Skeletal muscle satellite cell (primary cell): ENCODE measurements around the gene KIF16B.

Source experiments
- H3K27me3 ChIP-seq: 2 replicates; pipeline ENCODE4 v1.7.0; 2013; ENCODE audit warnings: low read length; ENCODE audit not compliant: control insufficient read depth, insufficient read depth
- H3K36me3 ChIP-seq: 2 replicates; pipeline ENCODE4 v1.7.0; 2013; ENCODE audit warnings: mild to moderate bottlenecking, control low read depth, low read length; ENCODE audit not compliant: insufficient read depth
- H3K4me1 ChIP-seq: 2 replicates; pipeline ENCODE4 v1.7.0; 2013; ENCODE audit warnings: low read length; ENCODE audit not compliant: control insufficient read depth, insufficient read depth
- H3K4me2 ChIP-seq: 2 replicates; pipeline ENCODE4 v1.7.0; 2013; ENCODE audit warnings: mild to moderate bottlenecking, low read length
- H3K4me3 ChIP-seq: 2 replicates; pipeline ENCODE4 v1.7.0; 2013; ENCODE audit warnings: low read length
- H3K9ac ChIP-seq: 2 replicates; pipeline ENCODE4 v1.7.0; 2013; ENCODE audit warnings: mild to moderate bottlenecking, low read depth, low read length, moderate library complexity
- H3K9me3 ChIP-seq: replicated peaks from 2 replicates; pipeline ENCODE4 v1.7.0; 2013; ENCODE audit warnings: mild to moderate bottlenecking, control low read depth, low read length

KIF16B gene

GRCh38 chr20:16295534-16295933 lies 277.7 kb downstream of the KIF16B start:
- H3K9me3 ChIP-seq, result no peaks in the 10 kb centered on the region
- no peaks in the 10 kb centered on the region for H3K27me3 ChIP-seq
- H3K4me2 ChIP-seq, result no peak overlapping the region

DNA sequence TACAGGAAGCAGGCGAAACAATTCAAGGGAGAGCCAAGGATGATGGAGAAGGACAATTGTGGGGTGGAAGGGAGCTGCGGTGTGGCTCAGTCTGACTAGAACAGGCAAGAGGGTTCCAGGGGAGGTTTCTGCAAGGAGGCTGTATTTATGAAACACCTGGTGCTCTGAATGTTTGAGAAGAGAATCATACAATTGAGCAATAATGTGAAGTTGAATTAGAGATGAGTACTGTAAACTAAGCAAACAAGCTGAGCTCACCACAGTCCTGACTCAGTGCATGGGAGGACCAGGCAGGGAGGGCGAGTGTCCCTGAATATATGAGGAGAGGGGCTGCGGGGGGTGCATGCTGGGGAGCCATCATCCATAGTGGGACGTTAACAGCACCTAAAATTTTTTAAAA lies 279.7 kb downstream of the KIF16B start:
- H3K9me3 ChIP-seq, result no peaks in the 10 kb centered on the region
- no peaks in the 10 kb centered on the region for H3K36me3 ChIP-seq
- no peaks in the 10 kb centered on the region for H3K27me3 ChIP-seq
- no peak overlapping the region for H3K4me3 ChIP-seq
- no peak overlapping the region for H3K9ac ChIP-seq
- no peak overlapping the region for H3K4me2 ChIP-seq
- H3K4me1 ChIP-seq, result peaks cover 4% of the 10 kb centered on the region

More at GRCh38 chr20:16295534-16295933, 277.7 kb downstream of the KIF16B start:
- H3K4me1 ChIP-seq, result peaks cover 4% of the 10 kb centered on the region
- H3K9ac ChIP-seq, result no peak overlapping the region
- no peaks in the 10 kb centered on the region for H3K36me3 ChIP-seq
- H3K4me3 ChIP-seq, result no peak overlapping the region

DNA sequence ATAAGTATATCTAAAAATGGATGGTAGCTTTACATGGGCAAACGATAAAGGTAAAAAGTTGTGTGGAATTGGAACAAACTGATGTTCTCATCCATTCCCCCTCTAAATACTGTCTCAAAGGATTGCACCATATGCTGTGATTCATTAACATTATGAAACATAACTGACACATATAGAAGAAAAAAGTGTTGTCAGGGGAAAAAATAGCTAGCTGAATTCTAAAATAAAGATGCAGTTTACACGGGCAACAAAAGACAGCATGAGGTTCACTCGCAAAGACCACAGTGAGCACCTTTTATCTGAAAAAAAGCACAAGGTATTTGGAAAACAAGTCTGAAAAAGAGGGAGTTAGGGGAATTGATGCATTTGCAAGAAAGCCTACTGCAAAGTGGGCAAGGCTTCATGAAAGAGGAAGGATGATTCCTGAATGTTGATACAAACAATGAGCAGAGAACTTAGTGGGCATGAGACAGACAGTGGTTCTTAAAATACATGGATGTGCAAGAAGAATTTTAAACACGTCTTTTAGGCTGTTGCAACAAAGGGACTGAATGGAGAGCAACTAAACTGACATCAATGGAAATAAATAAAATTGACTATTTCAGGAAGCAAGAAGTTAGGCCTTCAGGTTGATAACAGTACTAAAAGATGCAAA lies 280.9 kb downstream of the KIF16B start:
- Histone ChIP-seq H3K4me2 (no peak overlapping the region), H3K4me3 (no peak overlapping the region), H3K9ac (no peak overlapping the region), H3K36me3 (no peaks in the 10 kb centered on the region), H3K4me1 (peaks cover 4% of the 10 kb centered on the region), H3K9me3 (no peaks in the 10 kb centered on the region), H3K27me3 (no peaks in the 10 kb centered on the region)

DNA sequence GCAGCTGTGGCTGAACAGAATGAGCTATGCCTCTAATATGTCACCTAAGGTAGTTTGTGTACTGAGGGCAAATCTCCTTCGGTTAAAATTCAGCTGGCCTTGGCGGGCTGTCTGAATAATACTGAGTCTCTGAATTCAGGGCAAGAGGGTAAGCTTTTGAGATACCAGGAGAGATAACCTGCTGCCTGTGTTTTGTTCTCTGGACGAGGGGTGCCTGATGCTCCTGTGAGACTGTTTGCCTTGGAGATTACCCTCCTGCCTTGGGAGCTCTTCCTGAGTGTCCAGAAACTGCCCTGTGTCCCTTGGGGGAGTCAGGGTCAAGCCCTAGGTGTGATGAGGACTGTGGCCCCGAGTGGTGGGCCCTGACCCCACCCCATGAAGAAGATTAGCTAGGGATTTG lies 282.9 kb downstream of the KIF16B start:
- Histone ChIP-seq H3K36me3 (no peaks in the 10 kb centered on the region), H3K4me1 (peaks cover 4% of the 10 kb centered on the region), H3K9ac (no peak overlapping the region), H3K9me3 (no peaks in the 10 kb centered on the region), H3K4me3 (no peak overlapping the region), H3K4me2 (no peak overlapping the region), H3K27me3 (no peaks in the 10 kb centered on the region)

GRCh38 chr20:16287776-16288175 lies 285.5 kb downstream of the KIF16B start:
- Histone ChIP-seq H3K9me3 (no peaks in the 10 kb centered on the region), H3K36me3 (no peaks in the 10 kb centered on the region), H3K4me3 (no peak overlapping the region), H3K27me3 (no peaks in the 10 kb centered on the region), H3K4me2 (no peak overlapping the region), H3K9ac (no peak overlapping the region), H3K4me1 (peaks cover 9% of the 10 kb centered on the region)

- Histone ChIP-seq H3K9ac (no peak overlapping the region), H3K4me2 (no peak overlapping the region), H3K27me3 (no peaks in the 10 kb centered on the region), H3K9me3 (no peaks in the 10 kb centered on the region), H3K4me1 (peaks cover 9% of the 10 kb centered on the region), H3K36me3 (no peaks in the 10 kb centered on the region), H3K4me3 (no peak overlapping the region)
Measured at GRCh38 chr20:16286601-16287000, 286.6 kb downstream of the KIF16B start.

GRCh38 chr20:16284385-16285100 lies 288.7 kb downstream of the KIF16B start:
- Histone ChIP-seq H3K4me1 (peaks cover 14% of the 10 kb centered on the region), H3K4me3 (peak overlapping the region; percentile 17), H3K36me3 (no peaks in the 10 kb centered on the region), H3K9me3 (no peaks in the 10 kb centered on the region), H3K4me2 (peak overlapping the region; percentile 14), H3K9ac (no peak overlapping the region), H3K27me3 (no peaks in the 10 kb centered on the region)

DNA sequence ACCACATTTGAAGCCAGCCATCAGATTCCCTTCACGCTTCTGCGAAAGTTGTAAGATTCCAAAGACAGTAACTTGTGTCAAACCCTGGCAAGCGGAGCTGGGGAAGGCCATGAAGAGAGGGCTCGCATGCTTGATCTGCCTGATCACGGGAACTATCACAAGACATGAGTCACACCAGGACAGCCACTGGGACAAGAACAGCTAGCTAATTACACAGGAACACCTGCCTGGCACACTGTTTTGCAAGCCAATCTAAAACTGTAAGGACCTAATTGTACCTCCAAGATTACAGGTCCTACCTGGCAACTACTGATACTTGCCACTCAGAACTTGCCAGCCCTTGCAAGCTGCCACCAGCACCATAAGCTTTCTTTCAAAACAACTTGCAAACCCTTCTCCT lies 289.3 kb downstream of the KIF16B start:
- Histone ChIP-seq H3K36me3 (no peaks in the 10 kb centered on the region), H3K4me1 (peaks cover 14% of the 10 kb centered on the region), H3K4me3 (peak overlapping the region; percentile 17), H3K9me3 (no peaks in the 10 kb centered on the region), H3K9ac (no peak overlapping the region), H3K27me3 (no peaks in the 10 kb centered on the region), H3K4me2 (peak overlapping the region; percentile 14)

- Histone ChIP-seq H3K4me1 (peaks cover 14% of the 10 kb centered on the region), H3K4me2 (no peak overlapping the region), H3K4me3 (no peak overlapping the region), H3K36me3 (no peaks in the 10 kb centered on the region), H3K27me3 (no peaks in the 10 kb centered on the region), H3K9ac (no peak overlapping the region), H3K9me3 (no peaks in the 10 kb centered on the region)
Measured at GRCh38 chr20:16283307-16283706, 289.9 kb downstream of the KIF16B start.

DNA sequence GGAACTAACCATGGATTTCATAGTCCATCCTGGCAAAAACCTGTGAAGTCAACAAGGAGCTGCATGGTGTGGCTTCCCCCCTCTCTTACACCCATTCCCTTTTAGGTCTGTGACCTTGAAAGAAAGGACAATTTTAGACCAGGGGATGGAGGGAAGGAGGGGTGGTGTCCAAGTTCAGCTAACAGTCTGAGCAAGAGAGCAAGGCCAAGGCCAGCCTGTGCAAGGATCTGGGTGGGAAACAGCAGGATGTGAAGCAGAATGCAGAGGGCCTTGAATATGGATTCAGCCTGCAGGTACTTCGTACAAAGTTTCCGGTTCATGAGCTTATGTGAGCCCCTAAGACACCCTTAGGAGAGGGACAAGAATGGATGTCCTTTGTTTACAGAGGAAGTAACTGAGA lies 293.0 kb downstream of the KIF16B start:
- Histone ChIP-seq H3K9me3 (no peaks in the 10 kb centered on the region), H3K4me1 (peaks cover 14% of the 10 kb centered on the region), H3K9ac (no peak overlapping the region), H3K4me3 (no peak overlapping the region), H3K27me3 (no peaks in the 10 kb centered on the region), H3K4me2 (no peak overlapping the region), H3K36me3 (no peaks in the 10 kb centered on the region)

GRCh38 chr20:16279320-16279719 lies 293.9 kb downstream of the KIF16B start:
- Histone ChIP-seq H3K36me3 (no peaks in the 10 kb centered on the region), H3K9me3 (no peaks in the 10 kb centered on the region), H3K4me2 (no peak overlapping the region), H3K27me3 (no peaks in the 10 kb centered on the region), H3K4me1 (peaks cover 11% of the 10 kb centered on the region), H3K4me3 (no peak overlapping the region), H3K9ac (no peak overlapping the region)
